Effector memory CD4-positive, alpha-beta T cell (primary cell): ENCODE data around the gene NUP210L.
"Not testable (repeated sequence)": the region's sequence is repeated elsewhere in the genome, so short reads cannot be mapped to it uniquely, and the experiment has no call there.

Experiments
- DNase-seq, 3 donors: peaks; one replicate each; pipeline ENCODE4 v3.0.0-alpha.2; 2020
- H3K27ac ChIP-seq: 2 replicates; pipeline ENCODE4 v1.7.0; 2013; ENCODE audit warnings: mild to moderate bottlenecking, low read length, moderate library complexity; ENCODE audit not compliant: insufficient read depth, poor library complexity, severe bottlenecking
- H3K27me3 ChIP-seq: replicated peaks from 2 replicates; pipeline ENCODE4 v1.7.0; 2013; ENCODE audit warnings: mild to moderate bottlenecking, low read length; ENCODE audit not compliant: insufficient read depth, control insufficient read depth, poor library complexity, severe bottlenecking
- H3K36me3 ChIP-seq: 2 replicates; pipeline ENCODE4 v1.7.0; 2013; ENCODE audit warnings: mild to moderate bottlenecking, low read length, moderate library complexity; ENCODE audit not compliant: control insufficient read depth, insufficient read depth
- H3K4me1 ChIP-seq: 2 replicates; pipeline ENCODE4 v1.7.0; 2013; ENCODE audit warnings: low read length, mild to moderate bottlenecking; ENCODE audit not compliant: control insufficient read depth, insufficient read depth, poor library complexity, severe bottlenecking
- H3K4me3 ChIP-seq: 2 replicates; pipeline ENCODE4 v1.7.0; 2013; ENCODE audit warnings: low read length, low read depth, mild to moderate bottlenecking; ENCODE audit not compliant: insufficient read depth, poor library complexity, severe bottlenecking
- H3K9me3 ChIP-seq: 2 replicates; pipeline ENCODE4 v1.7.0; 2013; ENCODE audit warnings: mild to moderate bottlenecking, low read length, moderate library complexity; ENCODE audit not compliant: control insufficient read depth

The NUP210L gene

GRCh38 chr1:154012129-154012528, 142.7 kb downstream of the NUP210L start:
- Histone ChIP-seq H3K4me1 (no peaks in the 10 kb centered on the region), H3K9me3 (no peaks in the 10 kb centered on the region), H3K27me3 (no peaks in the 10 kb centered on the region), H3K36me3 (no peaks in the 10 kb centered on the region), H3K4me3 (no peak overlapping the region), H3K27ac (no peak overlapping the region)
- no peak for DNase-seq

- no peak overlapping the region for H3K27ac ChIP-seq
- H3K36me3 ChIP-seq: no peaks in the 10 kb centered on the region
- no peaks in the 10 kb centered on the region for H3K9me3 ChIP-seq
- no peaks in the 10 kb centered on the region for H3K4me1 ChIP-seq
- DNase-seq: no peak
- H3K4me3 ChIP-seq: no peak overlapping the region
- H3K27me3 ChIP-seq: no peaks in the 10 kb centered on the region
Observed at GRCh38 chr1:154006136-154006535, 148.7 kb downstream of the NUP210L start.

GRCh38 chr1:154000420-154000819, 154.5 kb downstream of the NUP210L start:
- Histone ChIP-seq H3K27me3 (no peaks in the 10 kb centered on the region), H3K4me1 (no peaks in the 10 kb centered on the region), H3K4me3 (no peak overlapping the region), H3K36me3 (peaks cover 4% of the 10 kb centered on the region), H3K27ac (no peak overlapping the region), H3K9me3 (no peaks in the 10 kb centered on the region)
- DNase-seq: no peak

- H3K27me3 ChIP-seq, H3K9me3 ChIP-seq, H3K4me3 ChIP-seq, DNase-seq, H3K27ac ChIP-seq, H3K4me1 ChIP-seq: not testable (repeated sequence)
- H3K36me3 ChIP-seq: peaks cover 27% of the 10 kb centered on the region
Observed at GRCh38 chr1:153996882-153997281, 158.0 kb downstream of the NUP210L start.

GRCh38 chr1:153995640-153996039, 159.2 kb downstream of the NUP210L start:
- Histone ChIP-seq H3K9me3 (no peaks in the 10 kb centered on the region), H3K4me3 (no peak overlapping the region), H3K27me3 (no peaks in the 10 kb centered on the region), H3K27ac (no peak overlapping the region), H3K36me3 (peaks cover 30% of the 10 kb centered on the region), H3K4me1 (peaks cover 15% of the 10 kb centered on the region)
- DNase-seq: no peak

GRCh38 chr1:153995202-153995601, 159.7 kb downstream of the NUP210L start:
- H3K4me3 ChIP-seq: no peak overlapping the region
- H3K27me3 ChIP-seq: no peaks in the 10 kb centered on the region
- H3K9me3 ChIP-seq: no peaks in the 10 kb centered on the region
- H3K36me3 ChIP-seq: peaks cover 30% of the 10 kb centered on the region
- peaks cover 15% of the 10 kb centered on the region for H3K4me1 ChIP-seq
- no peak overlapping the region for H3K27ac ChIP-seq
- DNase-seq: no peak

- H3K9me3 ChIP-seq: no peaks in the 10 kb centered on the region
- H3K4me3 ChIP-seq: peak overlapping the region; percentile 95
- H3K36me3 ChIP-seq: peaks cover 30% of the 10 kb centered on the region
- peak overlapping the region; percentile 98 for H3K27ac ChIP-seq
- no peak for DNase-seq
- H3K27me3 ChIP-seq: no peaks in the 10 kb centered on the region
- peaks cover 17% of the 10 kb centered on the region for H3K4me1 ChIP-seq
Observed at GRCh38 chr1:153991806-153992205, 163.1 kb downstream of the NUP210L start.

GRCh38 chr1:153991151-153991630, 163.7 kb downstream of the NUP210L start:
- H3K27ac ChIP-seq: peak overlapping the region; percentile 98
- no peaks in the 10 kb centered on the region for H3K9me3 ChIP-seq
- H3K4me3 ChIP-seq: peak overlapping the region; percentile 95
- H3K27me3 ChIP-seq: no peaks in the 10 kb centered on the region
- H3K36me3 ChIP-seq: peaks cover 30% of the 10 kb centered on the region
- peaks cover 22% of the 10 kb centered on the region for H3K4me1 ChIP-seq
- no peak for DNase-seq

- Histone ChIP-seq H3K4me1 (peaks cover 22% of the 10 kb centered on the region), H3K9me3 (no peaks in the 10 kb centered on the region), H3K4me3 (peak within 1 kb of the TSS; percentile 95), H3K36me3 (peaks cover 28% of the 10 kb centered on the region), H3K27ac (peak within 1 kb of the TSS; percentile 98), H3K27me3 (no peaks in the 10 kb centered on the region)
- peak; percentile 81 to 88 (median 85) for DNase-seq
Observed at GRCh38 chr1:153990468-153991150, 164.3 kb downstream of the NUP210L start, which contains the start of gene RPS27. TSS of gene RPS27 (plus strand) at chr1:153990762. CDS start at chr1:153990797, 35 bp downstream.

GRCh38 chr1:153987621-153988020, 167.3 kb downstream of the NUP210L start:
- Histone ChIP-seq H3K9me3 (no peaks in the 10 kb centered on the region), H3K27me3 (no peaks in the 10 kb centered on the region), H3K4me3 (no peak overlapping the region), H3K36me3 (peaks cover 9% of the 10 kb centered on the region), H3K27ac (no peak overlapping the region), H3K4me1 (peaks cover 20% of the 10 kb centered on the region)
- DNase-seq: no peak
